ENCODE results near the gene ACSF3.

DNA sequence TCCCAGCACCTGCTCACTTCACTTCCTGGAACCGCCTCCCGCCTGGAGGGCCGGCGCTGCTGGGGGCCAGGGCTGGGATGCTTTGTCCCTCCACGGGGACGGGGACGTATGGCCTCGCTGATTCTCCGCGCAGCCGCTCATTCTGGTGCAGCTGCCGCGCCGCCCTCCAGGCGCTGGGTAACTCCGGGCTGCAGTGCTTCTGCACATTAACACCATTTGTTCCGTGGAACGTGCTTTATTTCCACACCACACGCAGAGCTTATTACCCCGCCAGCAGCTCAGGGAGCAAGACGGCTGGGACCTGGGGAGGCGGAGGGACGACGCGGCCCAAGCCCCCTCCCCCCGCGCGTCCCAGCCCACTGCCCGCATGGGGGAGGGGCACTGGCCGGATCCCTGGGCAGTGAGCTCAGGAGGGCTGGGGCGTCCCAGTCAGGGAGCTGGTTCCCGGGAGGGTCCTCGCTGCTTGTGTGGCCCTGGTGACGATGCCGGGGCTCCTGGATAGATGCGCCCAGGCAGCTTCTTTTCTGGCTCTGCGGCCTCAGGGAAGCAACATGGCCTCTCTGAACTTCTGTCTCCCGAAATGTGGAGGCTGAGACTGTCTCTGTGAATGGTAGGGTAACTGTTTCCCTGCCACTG, 45.4 kb upstream of the ACSF3 start:
- TF ChIP-seq, protein P1, sequence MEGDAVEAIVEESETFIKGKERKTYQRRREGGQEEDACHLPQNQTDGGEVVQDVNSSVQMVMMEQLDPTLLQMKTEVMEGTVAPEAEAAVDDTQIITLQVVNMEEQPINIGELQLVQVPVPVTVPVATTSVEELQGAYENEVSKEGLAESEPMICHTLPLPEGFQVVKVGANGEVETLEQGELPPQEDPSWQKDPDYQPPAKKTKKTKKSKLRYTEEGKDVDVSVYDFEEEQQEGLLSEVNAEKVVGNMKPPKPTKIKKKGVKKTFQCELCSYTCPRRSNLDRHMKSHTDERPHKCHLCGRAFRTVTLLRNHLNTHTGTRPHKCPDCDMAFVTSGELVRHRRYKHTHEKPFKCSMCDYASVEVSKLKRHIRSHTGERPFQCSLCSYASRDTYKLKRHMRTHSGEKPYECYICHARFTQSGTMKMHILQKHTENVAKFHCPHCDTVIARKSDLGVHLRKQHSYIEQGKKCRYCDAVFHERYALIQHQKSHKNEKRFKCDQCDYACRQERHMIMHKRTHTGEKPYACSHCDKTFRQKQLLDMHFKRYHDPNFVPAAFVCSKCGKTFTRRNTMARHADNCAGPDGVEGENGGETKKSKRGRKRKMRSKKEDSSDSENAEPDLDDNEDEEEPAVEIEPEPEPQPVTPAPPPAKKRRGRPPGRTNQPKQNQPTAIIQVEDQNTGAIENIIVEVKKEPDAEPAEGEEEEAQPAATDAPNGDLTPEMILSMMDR (conservative IDR thresholded peaks at IDR 0.05; ENCODE audit: low read depth, low read length) = no peak
- TF ChIP-seq EZH2 (IDR thresholded peaks at IDR 0.05; ENCODE audit: low read length, unreplicated experiment) = no peak
- TF ChIP-seq EZH2phosphoT487 (IDR thresholded peaks at IDR 0.05; ENCODE audit: borderline replicate concordance, low read length) = no peak
